Stimulated activated CD8-positive, alpha-beta memory T cell treated with anti-CD3 and anti-CD28 coated beads, Interleukin-2, amount 100 ng/mL, for 48 hours (primary cell): ENCODE measurements around the gene OGDH.
"Not testable (repeated sequence)": the region's sequence is repeated elsewhere in the genome, so short reads cannot be mapped to it uniquely, and the experiment has no call there.

ENCODE experiments used
- DNase-seq, 2 donors: peaks; one replicate each; pipeline ENCODE4 v3.0.0-alpha.2; 2020; ENCODE audit warnings: low read depth in 2 of 2

OGDH gene

DNA sequence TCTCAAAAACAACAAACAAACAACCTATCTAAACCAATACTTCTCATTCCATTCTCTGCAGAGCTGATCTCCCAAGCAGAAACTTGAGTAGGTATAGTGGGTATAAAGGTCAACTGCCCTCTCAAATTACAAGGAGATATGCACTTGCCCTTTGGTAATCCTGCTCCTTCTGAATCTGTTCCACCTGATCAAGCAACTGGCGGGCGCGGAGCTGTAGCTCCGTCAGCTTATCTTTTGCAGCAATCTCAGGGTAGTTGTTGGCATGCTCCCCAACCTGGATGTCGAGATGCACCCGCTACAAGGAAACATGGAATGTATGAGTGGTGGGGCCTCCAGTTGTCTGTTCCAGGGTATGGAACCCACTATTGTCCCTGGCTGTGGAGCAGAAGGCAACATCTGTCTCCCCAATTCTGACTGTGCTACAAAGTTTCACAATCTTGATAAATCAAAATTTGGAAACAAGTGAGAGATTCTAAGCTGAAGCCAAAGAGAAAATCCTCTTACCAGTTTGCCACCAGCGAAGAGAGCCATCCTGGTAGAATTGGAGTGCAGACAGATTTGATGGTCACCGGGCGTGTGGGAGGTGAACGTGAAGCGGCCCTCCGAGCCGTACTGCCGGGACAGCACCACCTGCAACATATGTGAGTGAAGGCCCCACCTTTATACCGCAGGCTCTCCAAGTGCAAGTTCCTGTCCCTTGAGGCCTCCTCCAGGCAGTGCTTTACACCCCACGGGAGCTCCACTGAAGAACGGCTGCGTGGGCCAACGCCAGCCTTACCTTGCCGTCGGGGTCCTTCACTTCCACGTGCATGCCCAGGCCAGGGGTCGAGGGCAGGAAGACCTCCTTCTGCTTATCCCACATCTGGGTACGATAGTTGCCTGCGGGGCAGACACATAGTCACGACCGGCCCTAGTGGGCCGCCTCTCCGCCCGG lies 25.2 kb upstream of the OGDH start:
- peak; percentile 22 to 23 for DNase-seq

DNA sequence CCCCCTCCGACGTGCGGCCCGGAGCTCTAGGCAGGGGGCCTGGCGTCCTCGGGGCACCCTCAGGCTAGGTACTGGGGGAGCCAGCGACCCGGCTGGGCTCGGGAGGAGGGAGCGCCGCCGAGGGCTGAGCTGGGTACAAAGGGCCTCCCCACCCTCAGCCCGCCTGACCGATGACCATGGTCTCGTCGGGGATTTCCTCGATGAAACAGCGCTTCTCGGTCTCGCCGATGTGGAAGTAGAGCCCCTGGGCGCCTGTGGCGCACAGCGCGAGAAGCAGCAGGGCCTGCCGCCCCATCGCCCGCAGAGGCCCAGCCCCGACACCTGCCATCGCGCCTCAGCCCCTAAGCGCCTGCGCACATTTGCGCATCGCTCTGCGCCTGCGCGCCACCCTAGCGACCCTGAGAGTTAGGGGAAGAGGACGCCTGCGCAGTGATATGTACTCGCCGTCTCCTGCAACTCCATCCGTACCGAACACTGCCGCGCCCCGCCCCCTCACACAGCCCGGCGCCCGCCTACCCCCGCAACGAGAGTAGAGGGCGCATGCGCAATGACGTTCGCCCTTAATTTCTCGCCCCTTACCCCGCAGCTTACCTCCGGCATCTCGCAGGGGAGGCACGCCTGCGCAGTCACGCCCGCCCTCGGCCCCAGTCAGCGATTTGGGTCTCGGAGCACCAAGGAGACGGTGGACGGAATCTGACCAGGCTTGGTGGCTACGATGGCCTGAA lies 24.4 kb upstream of the OGDH start, which contains the start of gene TMED4:
Gene TMED4 (minus strand): TSS at position 353 of the 725 bp plus-strand sequence. CDS start 25 bp downstream, at position 328.
- peak; percentile 100 for DNase-seq

DNA sequence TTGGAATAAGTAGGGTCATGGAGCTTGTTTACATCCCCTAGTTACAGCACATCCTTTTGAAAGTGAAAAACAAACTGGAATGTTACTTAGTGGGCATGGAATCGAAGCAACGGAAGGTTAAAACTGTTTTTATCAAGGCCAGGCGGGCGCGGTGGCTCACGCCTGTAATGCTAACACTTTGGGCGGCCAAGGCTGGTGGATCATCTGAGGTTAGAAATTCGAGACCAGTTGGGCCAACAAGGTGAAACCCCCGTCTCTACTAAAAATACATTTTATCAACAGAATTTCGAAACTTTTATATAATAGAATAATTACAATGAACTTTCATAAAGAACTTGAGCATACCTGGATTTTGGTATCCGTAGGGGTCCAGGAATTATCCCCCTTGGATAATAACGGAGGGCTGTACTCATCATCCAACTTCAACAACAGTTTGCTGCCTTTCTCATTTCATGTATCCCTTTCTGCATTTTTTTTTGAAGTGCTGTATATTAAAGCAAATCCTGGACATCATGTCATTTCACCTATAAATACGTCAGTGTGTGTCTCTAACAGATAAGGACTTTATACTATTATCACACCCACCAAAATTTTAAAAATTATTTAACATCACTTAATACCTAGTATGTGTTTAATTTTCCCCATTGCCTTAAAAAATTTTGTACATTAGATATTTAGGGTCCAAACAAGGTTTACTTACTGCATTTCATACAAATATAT lies 23.1 kb upstream of the OGDH start:
- DNase-seq = no peak

DNA sequence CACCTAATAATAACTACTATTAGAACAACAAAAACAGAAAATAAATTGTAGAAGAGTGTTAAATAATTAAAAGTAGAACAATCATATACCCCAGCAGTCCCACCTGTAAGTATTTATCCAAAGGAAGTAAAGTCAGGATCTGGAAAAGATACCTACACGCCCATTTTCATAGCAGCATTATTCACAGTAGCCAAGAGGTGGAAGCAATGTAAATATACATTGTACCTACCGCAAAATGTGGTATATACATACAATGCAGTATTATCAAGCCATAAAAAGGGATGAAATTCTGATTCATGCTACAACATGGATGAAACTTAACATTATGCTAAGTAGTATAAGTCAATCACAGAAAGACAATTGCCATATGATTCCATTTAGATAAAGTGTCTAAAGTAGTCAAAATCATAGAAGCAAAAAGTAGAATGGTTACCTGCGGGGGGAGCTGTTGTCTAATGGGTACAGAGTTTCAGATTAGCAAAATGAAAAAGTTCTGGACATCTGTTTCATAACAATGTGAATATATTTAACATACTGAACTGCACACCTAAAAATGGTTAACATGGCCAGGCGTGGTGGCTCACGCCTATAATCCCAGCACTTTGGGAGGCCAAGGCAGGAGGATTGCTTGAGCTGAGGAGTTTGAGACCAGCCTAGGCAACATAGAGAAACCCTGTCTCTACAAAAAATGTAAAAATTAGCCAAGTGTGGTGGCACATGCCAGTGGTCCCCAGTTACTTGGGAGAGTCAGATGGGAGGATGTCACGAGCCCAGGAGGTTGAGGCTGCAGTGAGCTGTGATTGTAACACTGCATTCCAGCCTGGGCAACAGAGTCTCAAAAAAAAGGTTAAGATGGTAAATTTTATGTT lies 18.4 kb upstream of the OGDH start:
- DNase-seq = no peak

DNA sequence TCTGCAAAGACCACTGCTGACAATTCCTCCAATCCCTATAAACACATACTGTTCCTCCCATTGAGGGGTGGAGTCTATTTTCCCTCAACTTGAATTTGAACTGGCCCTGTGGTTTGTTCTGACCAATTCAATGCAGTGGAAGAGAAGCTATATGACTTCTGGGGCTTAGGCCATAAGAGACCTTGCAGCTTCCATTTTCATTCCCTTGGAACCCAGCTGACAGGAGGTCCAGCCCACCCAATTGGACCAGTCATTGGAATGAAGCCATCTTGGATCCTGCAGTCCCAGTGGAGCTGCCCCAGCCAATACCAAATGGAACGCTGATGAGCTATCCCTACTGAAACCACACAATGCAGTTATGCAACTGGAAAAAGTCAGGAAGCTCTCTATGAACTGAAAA lies 15.5 kb upstream of the OGDH start:
- DNase-seq = no peak

DNA sequence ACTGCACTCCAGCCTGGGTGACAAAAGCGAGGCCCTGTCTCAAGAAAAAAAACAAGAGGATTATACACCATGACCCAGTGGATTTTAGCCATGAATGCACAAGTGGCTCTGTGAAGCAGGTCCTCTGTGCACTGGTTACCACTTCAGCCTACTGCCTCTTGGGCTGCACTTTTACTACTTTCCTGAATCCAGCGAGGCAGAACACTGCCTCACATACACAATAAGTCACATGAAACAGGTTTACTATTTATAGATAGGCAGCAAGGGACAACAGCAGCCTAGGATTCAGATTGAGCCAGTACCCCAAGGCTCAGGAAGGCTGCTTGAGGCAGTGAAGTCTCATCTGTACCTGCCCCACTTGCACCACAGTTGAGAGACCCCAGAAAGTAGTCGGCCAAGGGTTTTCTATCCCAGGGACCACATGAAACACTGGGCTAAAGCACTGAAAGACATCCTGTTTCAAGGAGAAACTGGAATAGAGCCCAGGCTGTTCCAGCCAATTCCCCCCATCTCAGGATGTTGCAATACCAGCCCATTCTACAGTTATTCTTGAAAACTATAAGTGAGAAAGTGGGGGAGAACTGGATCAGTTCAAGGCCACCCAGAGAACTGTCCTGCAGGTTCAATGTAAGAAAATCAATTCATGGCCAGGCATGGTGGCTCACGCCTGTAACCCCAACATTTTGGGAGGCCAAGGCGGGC lies 10.3 kb upstream of the OGDH start:
- no peak for DNase-seq

- not testable (repeated sequence) for DNase-seq
These were observed 9.2 kb upstream of the OGDH start for GRCh38 chr7:44597181-44597580.

- DNase-seq = no peak
These were observed 7.2 kb upstream of the OGDH start for GRCh38 chr7:44599222-44599621.

DNA sequence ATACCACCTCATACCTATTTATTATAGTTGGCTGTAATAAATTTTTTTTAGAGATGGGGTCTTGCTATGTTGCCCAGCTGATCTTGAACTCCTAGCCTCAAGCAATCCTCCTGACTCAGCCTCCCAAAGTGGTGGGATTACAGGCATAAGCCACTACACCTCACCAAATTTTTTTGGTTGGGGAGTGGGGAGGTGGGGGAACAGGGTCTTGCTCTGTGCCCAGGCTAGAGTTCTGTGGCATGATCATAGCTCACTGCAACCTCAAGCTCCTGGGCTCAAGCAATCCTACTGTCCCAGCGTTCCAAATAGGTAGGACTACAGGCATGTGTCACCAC lies 3.9 kb upstream of the OGDH start:
- DNase-seq = no peak

GRCh38 chr7:44603193-44603592 lies 3.2 kb upstream of the OGDH start:
- DNase-seq = no peak

DNA sequence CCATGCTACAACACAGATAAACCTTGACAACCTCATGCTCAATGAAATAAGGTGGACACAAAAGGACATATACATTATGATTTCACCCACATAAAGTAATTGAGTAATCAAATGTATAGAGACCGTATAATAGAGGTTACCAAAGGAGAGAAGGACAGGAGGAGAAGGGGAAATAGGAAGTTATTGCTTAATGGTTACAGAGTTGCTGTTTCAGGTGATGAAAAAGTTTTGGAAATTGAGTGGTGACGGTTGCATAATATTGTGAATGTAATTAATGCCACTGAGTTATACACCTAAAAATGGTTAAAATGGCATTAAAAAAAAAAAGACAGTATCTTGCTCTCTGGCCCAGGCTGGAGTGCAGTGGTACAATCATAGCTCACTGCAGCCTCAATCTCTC lies 1.5 kb upstream of the OGDH start:
- no peak for DNase-seq

DNA sequence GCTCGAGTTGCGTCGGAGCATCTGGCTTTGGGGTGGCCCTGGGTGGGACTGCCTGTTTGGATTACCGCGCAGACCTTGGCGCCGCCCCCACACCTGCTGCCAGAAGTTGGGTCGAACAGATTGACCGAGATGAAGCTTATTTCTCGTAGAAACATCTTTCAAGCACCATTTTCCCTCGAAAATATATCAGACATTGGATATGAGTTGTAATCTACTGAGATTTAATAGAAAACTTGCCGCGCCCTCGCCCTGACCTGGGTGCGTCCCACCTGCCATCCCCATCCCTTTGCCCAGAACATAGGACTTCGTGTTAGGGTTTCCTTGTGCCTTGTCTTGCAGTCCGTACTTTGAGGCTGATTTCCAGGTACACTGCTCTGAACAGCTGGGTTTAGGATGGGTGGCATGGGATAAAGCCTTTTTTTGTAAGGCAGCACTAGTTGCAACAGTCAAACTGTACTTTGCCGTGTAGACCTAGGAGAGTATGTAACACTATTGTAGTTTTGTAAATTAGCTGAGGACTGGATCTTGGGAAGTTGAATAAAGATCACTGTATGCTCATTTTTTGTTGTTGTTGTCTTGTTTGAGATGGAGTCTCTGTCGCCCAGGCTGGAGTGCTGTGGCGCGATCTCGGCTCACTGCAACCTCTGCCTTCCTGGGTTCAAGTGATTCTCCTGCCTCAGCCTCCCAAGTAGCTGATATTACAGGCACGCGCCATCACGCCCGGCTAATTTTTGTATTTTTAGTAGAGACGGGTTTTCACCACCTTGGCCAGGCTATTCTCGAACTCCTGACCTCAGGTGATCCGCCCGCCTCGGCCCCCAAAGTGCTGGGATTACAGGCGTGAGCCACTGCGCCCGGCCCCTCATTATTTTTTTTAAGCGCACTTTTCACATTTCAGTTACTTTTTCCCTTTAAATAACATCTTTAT lies 978 bp downstream of the OGDH start:
- no peak for DNase-seq

- DNase-seq = no peak
These were observed 2.7 kb downstream of the OGDH start for GRCh38 chr7:44608916-44609648.

DNA sequence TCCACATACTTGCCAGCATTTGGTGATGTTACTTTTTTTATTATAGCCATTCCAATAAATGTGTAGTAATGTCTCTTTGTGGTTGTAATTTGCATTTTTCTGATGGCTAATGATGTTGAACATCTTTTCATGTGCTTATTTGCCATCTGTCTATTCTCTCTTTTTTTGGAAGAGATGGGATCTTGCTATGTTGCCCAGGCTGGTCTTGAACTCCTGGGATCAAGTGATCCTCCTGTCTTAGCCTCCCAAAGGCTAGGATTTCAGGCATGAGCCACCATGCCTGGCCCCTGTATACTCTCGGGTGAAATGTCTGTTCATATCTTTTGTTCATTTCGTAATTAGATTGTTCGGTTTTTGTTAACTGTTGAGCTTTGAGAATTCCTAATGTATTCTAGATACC lies 3.4 kb downstream of the OGDH start:
- no peak for DNase-seq

DNA sequence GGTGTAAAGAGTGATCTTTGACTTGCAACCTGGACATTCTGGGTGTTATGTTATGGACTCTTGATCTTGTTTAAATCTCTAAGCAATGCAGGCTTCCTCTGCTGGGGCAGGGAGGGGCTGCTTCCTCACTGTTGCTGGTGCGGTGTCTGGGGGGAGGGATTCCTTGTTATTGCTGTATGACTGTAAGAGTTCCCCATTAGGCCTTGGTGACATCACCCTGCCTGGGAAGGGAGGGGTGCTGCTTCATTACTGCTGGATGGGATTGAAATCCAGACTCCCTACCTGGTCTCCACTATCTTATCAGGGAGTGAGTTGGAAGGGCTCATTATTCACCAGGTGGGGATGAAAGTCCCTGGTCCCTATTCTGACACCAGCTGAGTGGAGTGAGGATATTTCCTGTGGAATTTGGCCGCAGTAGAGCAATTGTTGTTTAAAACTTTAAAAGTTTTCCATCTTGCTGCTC lies 8.8 kb downstream of the OGDH start:
- no peak for DNase-seq

DNA sequence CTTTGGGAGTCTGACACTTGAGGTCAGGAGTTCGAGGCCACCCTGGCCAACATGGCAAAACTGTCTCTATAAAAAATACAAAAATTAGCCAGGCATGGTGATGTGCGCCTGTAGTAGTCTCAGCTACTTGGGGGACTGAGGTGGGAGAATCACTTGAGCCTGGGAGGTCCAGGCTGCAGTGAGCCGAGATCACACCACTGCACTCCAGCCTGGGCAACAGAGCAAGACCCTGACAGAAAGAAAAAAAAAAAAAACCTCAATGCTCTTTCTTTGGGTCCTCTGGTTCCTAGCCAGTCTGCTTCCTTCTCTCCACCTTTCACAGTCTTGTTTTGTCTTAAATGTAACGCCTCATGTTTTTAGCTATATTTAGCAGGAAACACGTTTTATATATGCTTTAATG lies 9.4 kb downstream of the OGDH start:
- no peak for DNase-seq

GRCh38 chr7:44616545-44616944 lies 10.1 kb downstream of the OGDH start:
- DNase-seq = no peak

DNA sequence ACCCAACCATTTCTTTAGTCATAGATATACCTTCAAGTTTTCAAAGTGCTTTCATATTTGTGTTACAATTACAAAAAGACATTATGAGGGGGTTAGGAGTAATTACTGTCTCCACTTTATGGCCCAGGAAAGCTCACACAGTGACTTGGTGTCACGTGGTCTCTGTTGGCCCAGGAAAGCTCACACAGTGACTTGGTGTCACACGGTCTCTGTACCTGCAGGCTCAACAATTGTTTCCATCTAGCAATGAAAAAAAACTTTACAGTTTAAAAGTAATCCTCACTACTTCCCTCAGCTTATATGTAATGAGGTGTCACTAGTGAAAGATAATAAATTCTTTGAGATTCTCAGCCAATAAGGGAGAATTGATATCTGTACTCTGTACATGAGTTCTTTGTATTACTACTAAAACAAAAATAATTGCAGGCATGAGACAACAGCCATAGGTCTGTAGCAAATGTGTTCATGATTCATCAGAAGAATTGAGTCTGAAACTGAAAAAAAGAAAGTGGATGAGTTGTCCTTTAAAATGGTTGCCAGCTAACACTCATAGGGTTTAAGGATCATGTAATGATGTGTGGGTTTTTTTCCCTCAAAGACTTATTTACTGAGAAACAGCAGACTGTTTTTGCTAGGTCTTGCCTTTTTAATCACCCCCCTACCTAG lies 10.9 kb downstream of the OGDH start:
- DNase-seq = no peak
